GM12878 (cell line): ENCODE data around the gene ZNF628. TPM values are rescaled to one million over a fixed set of nuclear protein-coding genes. Genes with fewer than 3 reads are reported as not detected.

ENCODE experiments used
- ATAC-seq: fragments of 200-7000 bp; cut with Tn5 transposase; 3 replicates; pipeline ENCODE4 v1.9.1; 2020; ENCODE audit warnings: mild to moderate bottlenecking, moderate library complexity
- BruUV-seq: library from RNA; stranded (reverse); fragments of 400-500 nt; replicated peaks from 2 replicates; lab custom pipeline; 2021; lab: Mats Ljungman, UMichigan
- CTCF ChIA-PET: fragments of 300-600 bp; sonication (Branson Sonifier 250); formaldehyde crosslinking; extraction: SDS; loops from one replicate; lab custom pipeline; 2021; ENCODE audit warnings: inconsistent platforms; lab: Yijun Ruan, JAX
- POLR2A ChIA-PET: fragments of 350-600 bp; formaldehyde crosslinking; extraction: SDS; loops from one replicate; lab custom pipeline; 2021; ENCODE audit warnings: inconsistent platforms; lab: Charles Lee
- RAD21 ChIA-PET: fragments of 300-600 bp; sonication (Branson Sonifier 250); formaldehyde crosslinking; loops from one replicate; lab custom pipeline; 2023; ENCODE audit warnings: antibody characterized with exemption; ENCODE audit not compliant: unreplicated experiment; lab: Charles Lee
- SMC1A ChIA-PET: fragments of 300-600 bp; sonication (Branson Sonifier 250); formaldehyde crosslinking; loops from one replicate; lab custom pipeline; 2023; ENCODE audit not compliant: unreplicated experiment, uncharacterized antibody; lab: Charles Lee
- DNase-seq: peaks from one replicate; pipeline ENCODE4 v3.0.0-alpha.2; 2011; ENCODE audit warnings: low read depth, low spot score
- FAIRE-seq: peaks from 3 replicates; lab custom pipeline; 2011; peaks lifted over from hg19 to GRCh38; lab: Jason Lieb, UNC
- H2AFZ ChIP-seq: 2 replicates; pipeline ENCODE4 v1.6.0; 2011; ENCODE audit warnings: low read depth, low read length, control low read depth; ENCODE audit not compliant: control insufficient read depth
- H3K27ac ChIP-seq: 2 replicates; pipeline ENCODE4 v1.5.1; 2011; ENCODE audit warnings: control low read depth; ENCODE audit not compliant: control insufficient read depth, insufficient read depth
- H3K27me3 ChIP-seq, 2 experiments: replicated peaks in 1 of 2; 2 replicates each; pipeline versions ENCODE4 v1.6.0 to v1.6.1; 2011; ENCODE audit warnings: low read length in 1 of 2; ENCODE audit not compliant: control insufficient read depth in 2 of 2, insufficient read depth in 2 of 2
- H3K36me3 ChIP-seq, 2 experiments: 2 replicates each; pipeline ENCODE4 v1.5.1; 2011; ENCODE audit warnings: low read length in 1 of 2; ENCODE audit not compliant: control insufficient read depth in 2 of 2, insufficient read depth in 2 of 2
- H3K4me1 ChIP-seq: 2 replicates; pipeline ENCODE4 v1.6.1; 2011; ENCODE audit warnings: mild to moderate bottlenecking, low read length, moderate library complexity, mixed read lengths; ENCODE audit not compliant: control insufficient read depth, insufficient read depth
- H3K4me2 ChIP-seq: 2 replicates; pipeline ENCODE4 v1.6.0; 2011; ENCODE audit warnings: control low read depth; ENCODE audit not compliant: control insufficient read depth, insufficient read depth
- H3K4me3 ChIP-seq: fragments of 200-600 bp; sonication (generic); 2 replicates; pipeline ENCODE4 v1.5.1; 2016
- H3K79me2 ChIP-seq: 2 replicates; pipeline ENCODE4 v1.6.0; 2011; ENCODE audit warnings: low read length; ENCODE audit not compliant: control insufficient read depth, insufficient read depth
- H3K9ac ChIP-seq: 2 replicates; pipeline ENCODE4 v1.8.0; 2011; ENCODE audit warnings: low read length, control low read depth, mixed read lengths; ENCODE audit not compliant: control insufficient read depth, insufficient read depth
- H3K9me3 ChIP-seq: replicated peaks from 3 replicates; pipeline ENCODE4 v1.5.1; 2011; ENCODE audit warnings: mild to moderate bottlenecking, low read length; ENCODE audit not compliant: control insufficient read depth, insufficient read depth
- H4K20me1 ChIP-seq: 2 replicates; pipeline ENCODE4 v1.6.0; 2011; ENCODE audit not compliant: control insufficient read depth, insufficient read depth
- BCLAF1 ChIP-seq: fragments of 450-650 bp; IDR thresholded peaks from 2 replicates; pipeline ENCODE4 v1.6.1; 2017; ENCODE audit warnings: antibody characterized with exemption, mild to moderate bottlenecking, moderate library complexity
- HDAC6 ChIP-seq: fragments of 200-600 bp; sonication (generic); IDR thresholded peaks from one replicate; pipeline ENCODE4 v1.8.0; 2017; ENCODE audit warnings: antibody characterized with exemption; ENCODE audit not compliant: unreplicated experiment
- NFYA ChIP-seq: IDR thresholded peaks from 2 replicates; pipeline ENCODE4 v1.6.1; 2011; ENCODE audit warnings: low read depth, mild to moderate bottlenecking, low read length, improper control_type of control experiment, borderline replicate concordance
- RBBP5 ChIP-seq: fragments of 200-600 bp; sonication (generic); conservative IDR thresholded peaks from 2 replicates; pipeline ENCODE4 v1.6.1; 2016
- SPI1 ChIP-seq: IDR thresholded peaks from 2 replicates; pipeline ENCODE4 v1.6.1; 2011; ENCODE audit warnings: low read depth, mild to moderate bottlenecking, low read length, moderate library complexity, borderline replicate concordance; ENCODE audit not compliant: insufficient read depth
- USF1 ChIP-seq: IDR thresholded peaks from 2 replicates; pipeline ENCODE4 v1.6.1; 2011; ENCODE audit warnings: borderline replicate concordance, low read depth, mild to moderate bottlenecking, moderate library complexity, mixed read lengths, low read length; ENCODE audit not compliant: insufficient read depth; ENCODE audit errors: extremely low read length
- WGBS: methylation state at CpG from one replicate; pipeline ENCODE4 v1.1.6; 2016; ENCODE audit warnings: low lambda C conversion rate; ENCODE audit not compliant: insufficient replicate concordance, insufficient coverage; ENCODE audit errors: missing lambda C conversion rate; 5-methylcytosine and 5-hydroxymethylcytosine counted together
- in situ Hi-C: fragments of 300-500 bp; cut with MboI; formaldehyde crosslinking; loops from 9 replicates; pipeline ENCODE4 v1.14.3; 2018; ENCODE audit warnings: mixed read lengths
- intact Hi-C: fragments of 100-400 bp; cut with micrococcal nuclease; formaldehyde crosslinking; loops from one replicate; pipeline ENCODE4 v1.14.2; 2022; ENCODE audit not compliant: unreplicated experiment
- polyA plus RNA-seq, 11 experiments: library from polyadenylated mRNA; depleted of rRNA in 4 of 11; unstranded in 6 of 11; stranded (reverse) in 5 of 11; fragments of >200 nt; fragmentation: Nextera tagmentation in 4 of 11; fragmentation: Illumina TruSeq in 1 of 11; extraction: Ambion mirVana in 4 of 11; extraction: Trizol in 1 of 11; gene quantifications; 1 replicate in 1 of 11; 2 replicates in 10 of 11; pipeline versions ENCODE4 v1.2.1 to v1.2.3, GENCODE V29; 2011 to 2016; ENCODE audit warnings: inconsistent platforms in 2 of 11, missing spikeins in 2 of 11, low read depth in 1 of 11
- total RNA-seq, 4 experiments: library from RNA; depleted of rRNA in 3 of 4; stranded (reverse); fragments of >200 nt in 3 of 4; fragmentation: Illumina TruSeq in 1 of 4; extraction: Trizol in 1 of 4; gene quantifications; 2 replicates each; pipeline versions ENCODE4 v1.2.1 to v1.2.3, GENCODE V29; 2013 to 2021

ZNF628 gene
- total and polyA plus RNA-seq, 10 of the 15 experiments (the other 5 are each of a cell fraction or from before 2014, with no cell fraction given), result 0.04 to 11.3 (median 1.6) TPM; not detected in 1

- ATAC-seq (peak; percentile 37), FAIRE-seq (no peak), DNase-seq (no peak)
- Histone ChIP-seq H3K4me1 (no peaks in the 10 kb centered on the region), H3K9me3 (no peaks in the 10 kb centered on the region), H2AFZ (no peak overlapping the region), H3K4me2 (no peak overlapping the region), H3K36me3 (no peaks in the 10 kb centered on the region), H3K79me2 (no peaks in the 10 kb centered on the region), H4K20me1 (no peaks in the 10 kb centered on the region), H3K27me3 (peaks cover 0 to 1% of the 10 kb centered on the region in 2 experiments; a peak in 2 of 4 replicates), H3K9ac (no peak overlapping the region), H3K27ac (no peak overlapping the region), H3K4me3 (no peak overlapping the region)
- in situ Hi-C loops (no loop called here), intact Hi-C loops (no loop called here)
- ChIA-PET POLR2A (no interaction called here), CTCF (no interaction called here), RAD21 (no interaction called here), SMC1A (no interaction called here)
- no TSS peak for BruUV-seq
- WGBS, result 2% methylated on average over 21 of the region's 21 CpGs
- no peak for TF ChIP-seq HDAC6
- no peak for TF ChIP-seq BCLAF1
- no peak for TF ChIP-seq NFYA
- no peak for TF ChIP-seq RBBP5
- no peak for TF ChIP-seq USF1
- peak; percentile 60; the same call in 1 of the 2 replicates for TF ChIP-seq SPI1
These were observed 35.1 kb upstream of the ZNF628 start for GRCh38 chr19:55441319-55441691.
